ENCODE data around the gene SLC44A4. TPM values are rescaled to one million over a fixed set of nuclear protein-coding genes. Genes with fewer than 3 reads are reported as not detected.

Gene SLC44A4
- total RNA-seq, 1 experiment from 2014 or later = 3.8 TPM

GRCh38 chr6:31928672-31928939, 49.8 kb upstream of the SLC44A4 start:
- Histone ChIP-seq H3K56ac (ENCODE audit: insufficient read length, low read depth, low read length) (no peak overlapping the region), H2BK5ac (ENCODE audit: insufficient read length, low read length) (no peak overlapping the region), H3K4me1 (ENCODE audit: insufficient read depth, low read length) (no peaks in the 10 kb centered on the region), H3K4ac (ENCODE audit: low read depth, low read length) (no peak overlapping the region), H3K27me3 (ENCODE audit: insufficient read depth, low read length) (no peaks in the 10 kb centered on the region), H3K4me2 (ENCODE audit: insufficient read depth, insufficient read length, low read length) (no peak overlapping the region), H3K9ac (ENCODE audit: extremely low read depth, insufficient read length, low read length) (no peak overlapping the region), H3K23me2 (ENCODE audit: insufficient read length, low read depth, low read length, poor library complexity, severe bottlenecking) (no peaks in the 10 kb centered on the region), H2BK120ac (ENCODE audit: low read depth, low read length, poor library complexity, severe bottlenecking) (no peak overlapping the region), H3K23ac (ENCODE audit: insufficient read length, low read depth, low read length) (no peak overlapping the region), H3T11ph (ENCODE audit: low read length) (no peak overlapping the region), H3K79me2 (ENCODE audit: insufficient read depth, low read length) (no peaks in the 10 kb centered on the region), H2BK20ac (ENCODE audit: low read depth, low read length, poor library complexity, severe bottlenecking) (no peak overlapping the region), H4K5ac (ENCODE audit: insufficient read length, low read depth, low read length) (no peak overlapping the region), H3K79me1 (ENCODE audit: insufficient read depth, low read depth, low read length, poor library complexity, severe bottlenecking) (no peaks in the 10 kb centered on the region), H4K91ac (ENCODE audit: insufficient read length, low read depth, low read length) (no peak overlapping the region), H3K14ac (ENCODE audit: insufficient read depth, low read length) (no peak overlapping the region; the same call in 1 of the 2 replicates), H4K8ac (replicated peaks; ENCODE audit: insufficient read length, low read depth, low read length) (no peak overlapping the region), H4K20me1 (ENCODE audit: control insufficient read depth, insufficient read depth, insufficient read length) (no peaks in the 10 kb centered on the region), H2BK15ac (ENCODE audit: low read depth, low read length) (no peak overlapping the region), H2AK5ac (ENCODE audit: insufficient read length, low read length) (no peak overlapping the region), H2BK12ac (ENCODE audit: insufficient read length, low read depth, low read length) (no peak overlapping the region), H2AFZ (ENCODE audit: low read length) (no peak overlapping the region), H3K18ac (ENCODE audit: insufficient read length, low read depth, low read length) (no peak overlapping the region), H3K9me3 (ENCODE audit: control insufficient read depth, low read depth, low read length) (no peaks in the 10 kb centered on the region), H3K27ac (ENCODE audit: insufficient read length, low read depth, low read length) (no peak overlapping the region)
- H3K27ac Mint-ChIP-seq = no peak overlapping the region
- TF ChIP-seq CTCF (conservative IDR thresholded peaks at IDR 0.05) = no peak
- no CpG with 5 or more reads among the region's 9 CpGs for WGBS (ENCODE audit: extremely low coverage, insufficient read length, low lambda C conversion rate)
- H3K36me3 Mint-ChIP-seq (ENCODE audit: insufficient read depth in 1 of 3, low read depth in 3 of 3) = peaks cover 0 to 6% (median 2%) of the 10 kb centered on the region in 3 experiments; a peak in 1 of 7 replicates
- no peaks in the 10 kb centered on the region; a peak in 1 of 4 replicates for H3K4me1 Mint-ChIP-seq
- H3K4me3 Mint-ChIP-seq = no peak overlapping the region
- no peak for DNase-seq
- peaks cover 9 to 13% of the 10 kb centered on the region in 2 experiments for H3K9me3 Mint-ChIP-seq
- H3K27me3 Mint-ChIP-seq (ENCODE audit: low read depth) = peaks cover 17% of the 10 kb centered on the region
